Temporal lobe (tissue), 2 donors: ENCODE results near the gene FBXO36. TPM values are rescaled to one million over a fixed set of nuclear protein-coding genes. Genes with fewer than 3 reads are reported as not detected.

Source experiments
- small RNA-seq: library from RNA; depleted of rRNA; stranded (forward); fragments of <200 nt; gene quantifications from one replicate; pipeline ENCODE3, GENCODE V24; 2014; ENCODE audit warnings: low replicate concordance
- total RNA-seq: library from RNA; depleted of rRNA; stranded (reverse); fragments of >200 nt; gene quantifications from one replicate; pipeline ENCODE4 v1.2.3, GENCODE V29; 2014

Gene FBXO36
- total RNA-seq, 1 donor from 2014 or later = 3.9 TPM

Small RNA genes lying within 50 kb of the gene (small RNA-seq; reads per million reads assigned to genes)
- gene RNU6-1027P (not detected), gene RNU6-613P (not detected), gene RNU6-964P (not detected), gene RNY4P19 (not detected)

Other genes with a start within 250 kb of the FBXO36 start
- 75.7 TPM for gene DNER, start 207.9 kb upstream of the FBXO36 start, total RNA-seq
- 148 TPM for gene TRIP12, start 494 bp upstream of the FBXO36 start, total RNA-seq
- 41.6 TPM for gene SLC16A14, start 146.4 kb downstream of the FBXO36 start, total RNA-seq